Brain microvascular endothelial cell (primary cell): ENCODE results near the gene FSD1L.
A peak's percentile ranks its signal among the peaks of the same experiment; 100 is the strongest.

Experiments
- DNase-seq: peaks from one replicate; pipeline ENCODE4 v3.0.0-alpha.2; 2020
- H3K27ac ChIP-seq: fragments of 250-450 bp; sonication (Bioruptor Pico); 2 replicates; pipeline ENCODE4 v1.5.1; 2020; ENCODE audit warnings: mild to moderate bottlenecking, moderate library complexity
- H3K27me3 ChIP-seq: fragments of 250-450 bp; sonication (Bioruptor Pico); replicated peaks from 2 replicates; pipeline ENCODE4 v1.5.1; 2020; ENCODE audit warnings: mild to moderate bottlenecking
- H3K36me3 ChIP-seq: fragments of 250-450 bp; sonication (Bioruptor Pico); replicated peaks from 2 replicates; pipeline ENCODE4 v1.5.1; 2020; ENCODE audit warnings: mild to moderate bottlenecking
- H3K4me3 ChIP-seq: 2 replicates; pipeline ENCODE4 v1.5.1; 2011; ENCODE audit warnings: low read depth, mild to moderate bottlenecking, control low read depth, low read length, moderate library complexity
- CTCF ChIP-seq: IDR thresholded peaks from 2 replicates; pipeline ENCODE4 v1.5.1; 2011; ENCODE audit warnings: low read depth, mild to moderate bottlenecking, moderate library complexity, low read length, control low read depth, inconsistent platforms; ENCODE audit errors: missing control alignments
- in situ Hi-C: cut with HindIII; loops from 2 replicates; pipeline ENCODE4 v1.10.0; 2017; ENCODE audit warnings: low sequenced_read_pairs, low pct_ligation_motif_present

Gene FSD1L

DNA sequence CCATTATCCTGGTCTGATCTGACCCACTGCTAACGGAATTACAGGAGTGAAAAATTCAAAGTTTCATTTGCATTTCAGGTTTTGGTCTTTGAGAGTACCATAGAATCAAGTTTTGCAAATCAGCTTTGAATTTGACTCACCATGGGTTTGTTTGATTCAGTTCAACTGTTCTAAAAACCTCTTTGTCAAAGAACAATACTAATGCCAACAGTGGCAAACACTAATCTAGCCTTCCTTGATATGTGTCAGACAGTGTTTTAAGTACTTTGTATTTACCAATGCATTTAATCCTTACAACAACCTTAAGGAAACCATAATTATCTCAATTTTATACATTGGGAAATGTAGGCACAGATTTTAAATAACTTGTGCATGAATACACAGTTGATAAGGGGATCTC lies 10.1 kb upstream of the FSD1L start:
- in situ Hi-C loops: no loop called here
- Histone ChIP-seq H3K27me3 (no peaks in the 10 kb centered on the region), H3K27ac (no peak overlapping the region), H3K4me3 (no peak overlapping the region), H3K36me3 (no peaks in the 10 kb centered on the region)
- no peak for DNase-seq
- no peak for TF ChIP-seq CTCF

DNA sequence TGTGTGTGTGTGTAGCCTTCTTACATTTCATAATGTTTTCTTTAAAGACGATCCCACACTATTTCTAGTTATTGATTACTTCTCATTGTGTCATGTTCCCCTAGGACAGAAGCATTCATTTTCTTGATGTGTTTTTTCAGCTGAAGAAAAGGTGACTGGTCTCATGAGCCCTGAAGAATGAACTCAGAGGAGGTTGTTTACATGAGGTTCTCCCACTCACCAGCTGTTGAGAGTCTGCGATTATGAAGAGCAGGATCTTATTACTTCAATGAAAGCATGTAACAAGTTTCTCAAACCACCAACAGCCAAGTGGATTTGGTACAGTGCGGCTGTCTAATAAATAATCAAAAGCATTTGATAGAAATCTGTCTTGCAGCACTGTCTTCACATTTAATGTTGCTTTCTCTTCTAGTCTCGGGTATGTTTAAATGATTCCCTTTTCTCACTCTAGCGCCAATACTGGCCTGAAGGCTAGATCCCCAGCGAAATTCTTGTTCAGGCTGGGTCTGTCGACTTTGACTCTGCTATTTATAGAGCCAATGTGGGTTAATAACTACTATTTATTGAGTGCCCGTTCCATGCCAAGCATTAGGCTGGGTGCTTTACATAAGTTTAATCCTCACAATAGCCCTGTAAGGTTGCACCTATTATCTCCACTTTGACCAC lies 9.6 kb upstream of the FSD1L start:
- TF ChIP-seq CTCF: no peak
- peak; percentile 70 for DNase-seq
- in situ Hi-C loops: no loop called here
- no peak overlapping the region for H3K4me3 ChIP-seq
- H3K27me3 ChIP-seq: no peaks in the 10 kb centered on the region
- no peaks in the 10 kb centered on the region for H3K36me3 ChIP-seq
- H3K27ac ChIP-seq: no peak overlapping the region

GRCh38 chr9:105439428-105439827 lies 8.4 kb upstream of the FSD1L start:
- in situ Hi-C loops: no loop called here
- Histone ChIP-seq H3K27ac (no peak overlapping the region), H3K36me3 (no peaks in the 10 kb centered on the region), H3K4me3 (no peak overlapping the region), H3K27me3 (no peaks in the 10 kb centered on the region)
- DNase-seq: peak; percentile 13
- TF ChIP-seq CTCF: no peak

DNA sequence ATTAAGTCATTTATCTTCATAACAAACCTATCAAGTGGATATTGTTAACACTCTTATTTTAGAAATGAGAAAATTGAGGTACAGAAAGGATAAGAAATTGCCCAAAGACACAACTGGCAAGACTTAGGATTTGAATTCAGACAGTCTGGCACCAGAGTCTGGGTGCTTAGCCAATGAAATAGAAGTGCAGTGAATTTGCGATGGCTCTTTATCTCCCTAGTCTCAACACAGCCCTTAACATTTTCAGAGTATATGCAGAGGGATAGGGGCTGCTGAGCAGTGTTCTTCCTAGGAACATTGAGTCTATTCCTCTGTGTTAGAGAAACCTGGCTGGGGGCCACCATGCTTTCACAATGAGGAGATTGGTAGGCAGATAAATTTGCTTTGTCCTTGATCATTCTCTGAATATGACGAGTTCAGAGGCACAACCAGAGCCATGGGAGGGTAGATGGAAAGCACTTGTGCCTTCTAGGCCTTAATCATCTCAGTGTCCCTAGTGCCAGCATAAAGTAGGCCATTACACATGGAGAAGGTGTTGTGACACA lies 6.1 kb upstream of the FSD1L start:
- Histone ChIP-seq H3K36me3 (no peaks in the 10 kb centered on the region), H3K27ac (no peak overlapping the region), H3K27me3 (no peaks in the 10 kb centered on the region), H3K4me3 (no peak overlapping the region)
- no peak for DNase-seq
- in situ Hi-C loops: no loop called here
- TF ChIP-seq CTCF: no peak

DNA sequence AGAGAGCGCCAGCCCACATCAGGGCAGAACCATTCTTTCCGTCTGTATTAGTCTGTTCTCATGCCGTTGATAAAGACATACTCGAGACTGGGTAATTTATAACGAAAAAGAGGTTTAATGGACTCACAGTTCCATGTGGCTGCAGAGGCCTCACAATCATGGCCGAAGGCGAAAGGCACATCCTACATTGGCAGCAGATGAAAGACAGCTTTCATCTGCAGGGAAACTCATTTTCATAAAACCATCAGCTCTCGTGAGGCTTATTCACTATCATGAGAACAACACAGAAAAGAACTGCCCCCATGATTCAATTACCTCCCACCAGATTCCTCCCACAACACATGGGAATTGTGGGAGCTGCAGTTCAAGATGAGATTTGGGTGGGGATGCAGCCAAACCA lies 4.7 kb upstream of the FSD1L start:
- Histone ChIP-seq H3K27me3 (no peaks in the 10 kb centered on the region), H3K36me3 (no peaks in the 10 kb centered on the region), H3K27ac (no peak overlapping the region), H3K4me3 (no peak overlapping the region)
- in situ Hi-C loops: no loop called here
- no peak for DNase-seq
- no peak for TF ChIP-seq CTCF

DNA sequence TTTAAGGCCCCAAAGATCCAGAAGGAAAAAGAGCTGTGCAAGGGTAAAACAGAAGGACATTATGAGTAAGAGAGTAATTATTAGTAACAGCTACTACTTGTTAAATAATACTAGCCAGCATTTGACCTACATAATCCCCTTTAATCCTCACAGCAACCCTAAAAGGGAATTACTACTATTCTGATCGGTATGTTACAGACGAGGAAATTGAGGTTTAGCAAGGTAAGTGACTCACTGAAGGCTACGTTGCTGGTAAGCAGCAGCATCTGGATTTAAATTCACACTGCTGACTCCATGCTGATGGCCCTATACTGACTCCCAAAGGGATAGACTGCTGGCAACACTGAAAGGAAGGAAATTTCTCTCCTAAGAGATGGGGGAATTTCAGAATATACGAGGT lies 3.7 kb upstream of the FSD1L start:
- in situ Hi-C loops: no loop called here
- DNase-seq: peak; percentile 9
- H3K27me3 ChIP-seq: no peaks in the 10 kb centered on the region
- no peak overlapping the region for H3K27ac ChIP-seq
- no peaks in the 10 kb centered on the region for H3K36me3 ChIP-seq
- no peak overlapping the region for H3K4me3 ChIP-seq
- no peak for TF ChIP-seq CTCF
